ENCODE measurements around the gene UPP2. TPM values are rescaled to one million over a fixed set of nuclear protein-coding genes. Genes with fewer than 3 reads are reported as not detected.

UPP2 gene
- total RNA-seq, 1 experiment from 2014 or later, result not detected

GRCh38 chr2:158099716-158100115, 2.0 kb upstream of the UPP2 start:
- no CpG with 5 or more reads among the region's 3 CpGs for WGBS (ENCODE audit: extremely low coverage, insufficient read length, low lambda C conversion rate)
- Histone ChIP-seq H3K18ac (ENCODE audit: insufficient read length, low read depth, low read length) (no peak overlapping the region), H2BK15ac (ENCODE audit: low read depth, low read length) (no peak overlapping the region), H4K5ac (ENCODE audit: insufficient read length, low read depth, low read length) (no peak overlapping the region), H4K8ac (replicated peaks; ENCODE audit: insufficient read length, low read depth, low read length) (no peak overlapping the region), H3K14ac (ENCODE audit: insufficient read depth, low read length) (no peak overlapping the region), H4K91ac (ENCODE audit: insufficient read length, low read depth, low read length) (no peak overlapping the region), H3K79me2 (ENCODE audit: insufficient read depth, low read length) (no peaks in the 10 kb centered on the region), H3K4me1 (ENCODE audit: insufficient read depth, low read length) (no peaks in the 10 kb centered on the region; the same call in 1 of the 2 replicates), H2BK20ac (ENCODE audit: low read depth, low read length, poor library complexity, severe bottlenecking) (no peak overlapping the region), H3K27ac (ENCODE audit: insufficient read length, low read depth, low read length) (no peak overlapping the region), H3K9ac (ENCODE audit: extremely low read depth, insufficient read length, low read length) (no peak overlapping the region), H3K9me3 (ENCODE audit: control insufficient read depth, low read depth, low read length) (no peaks in the 10 kb centered on the region), H3T11ph (ENCODE audit: low read length) (no peak overlapping the region), H2BK5ac (ENCODE audit: insufficient read length, low read length) (no peak overlapping the region), H2AFZ (ENCODE audit: low read length) (no peak overlapping the region), H3K23ac (ENCODE audit: insufficient read length, low read depth, low read length) (no peak overlapping the region), H2AK5ac (ENCODE audit: insufficient read length, low read length) (no peak overlapping the region), H3K79me1 (ENCODE audit: insufficient read depth, low read depth, low read length, poor library complexity, severe bottlenecking) (no peaks in the 10 kb centered on the region), H2BK12ac (ENCODE audit: insufficient read length, low read depth, low read length) (no peak overlapping the region), H2BK120ac (ENCODE audit: low read depth, low read length, poor library complexity, severe bottlenecking) (no peak overlapping the region), H3K56ac (ENCODE audit: insufficient read length, low read depth, low read length) (no peak overlapping the region), H3K4ac (ENCODE audit: low read depth, low read length) (no peak overlapping the region), H3K23me2 (ENCODE audit: insufficient read length, low read depth, low read length, poor library complexity, severe bottlenecking) (no peaks in the 10 kb centered on the region), H3K4me2 (ENCODE audit: insufficient read depth, insufficient read length, low read length) (no peak overlapping the region), H4K20me1 (ENCODE audit: control insufficient read depth, insufficient read depth, insufficient read length) (no peaks in the 10 kb centered on the region), H3K27me3 (ENCODE audit: insufficient read depth, low read length) (no peaks in the 10 kb centered on the region)
- no peaks in the 10 kb centered on the region for H3K9me3 Mint-ChIP-seq
- H3K4me3 Mint-ChIP-seq, result no peak overlapping the region
- peaks cover 10 to 13% of the 10 kb centered on the region in 2 experiments for H3K4me1 Mint-ChIP-seq
- H3K27me3 Mint-ChIP-seq (ENCODE audit: low read depth), result no peaks in the 10 kb centered on the region
- DNase-seq, result no peak
- no peak for TF ChIP-seq CTCF (conservative IDR thresholded peaks at IDR 0.05)
- no peaks in the 10 kb centered on the region for H3K36me3 Mint-ChIP-seq (ENCODE audit: insufficient read depth in 1 of 3, low read depth in 3 of 3)
- H3K27ac Mint-ChIP-seq, result no peak overlapping the region
